ENCODE measurements around the gene AKAP3. TPM values are rescaled to one million over a fixed set of nuclear protein-coding genes. Genes with fewer than 3 reads are reported as not detected.

Gene AKAP3
- total RNA-seq, 1 donor from 2014 or later, result 1.0 TPM

GRCh38 chr12:4607056-4607455 is 41.8 kb downstream of the AKAP3 start:
- Histone ChIP-seq H3K27me3 (ENCODE audit: control insufficient read depth in 3 of 3, insufficient read depth in 3 of 3, low read length in 3 of 3) (no peaks in the 10 kb centered on the region), H3K4me1 (ENCODE audit: control insufficient read depth in 3 of 3, insufficient read depth in 3 of 3, low read length in 3 of 3) (peaks cover 0 to 3% (median 0%) of the 10 kb centered on the region in 3 donors), H3K9me3 (ENCODE audit: control insufficient read depth in 3 of 3, low read length in 3 of 3) (no peaks in the 10 kb centered on the region), H3K9ac (ENCODE audit: low read depth in 1 of 3, low read length in 3 of 3) (no peak overlapping the region), H3K4me3 (ENCODE audit: low read length in 3 of 3) (no peak overlapping the region), H3K36me3 (ENCODE audit: control insufficient read depth in 3 of 3, insufficient read depth in 3 of 3, low read length in 3 of 3) (peaks cover 2 to 24% (median 15%) of the 10 kb centered on the region in 3 donors), H3K27ac (ENCODE audit: low read depth, low read length) (no peak overlapping the region)

GRCh38 chr12:4604684-4605193 is 44.1 kb downstream of the AKAP3 start:
- H3K4me1 ChIP-seq (ENCODE audit: control insufficient read depth in 3 of 3, insufficient read depth in 3 of 3, low read length in 3 of 3), result peaks cover 0 to 3% (median 0%) of the 10 kb centered on the region in 3 donors
- peak overlapping the region; percentile 72 to 95 (median 87) for H3K9ac ChIP-seq (ENCODE audit: low read depth in 1 of 3, low read length in 3 of 3)
- peak overlapping the region; percentile 23 for H3K27ac ChIP-seq (ENCODE audit: low read depth, low read length)
- peaks cover 0 to 9% (median 5%) of the 10 kb centered on the region in 3 donors for H3K36me3 ChIP-seq (ENCODE audit: control insufficient read depth in 3 of 3, insufficient read depth in 3 of 3, low read length in 3 of 3)
- H3K27me3 ChIP-seq (ENCODE audit: control insufficient read depth in 3 of 3, insufficient read depth in 3 of 3, low read length in 3 of 3), result no peaks in the 10 kb centered on the region
- peak overlapping the region; percentile 91 to 99 (median 94) for H3K4me3 ChIP-seq (ENCODE audit: low read length in 3 of 3)
- H3K9me3 ChIP-seq (ENCODE audit: control insufficient read depth in 3 of 3, low read length in 3 of 3), result no peaks in the 10 kb centered on the region

- Histone ChIP-seq H3K9me3 (ENCODE audit: control insufficient read depth in 3 of 3, low read length in 3 of 3) (no peaks in the 10 kb centered on the region), H3K4me1 (ENCODE audit: control insufficient read depth in 3 of 3, insufficient read depth in 3 of 3, low read length in 3 of 3) (peaks cover 0 to 3% (median 0%) of the 10 kb centered on the region in 3 donors), H3K9ac (ENCODE audit: low read depth in 1 of 3, low read length in 3 of 3) (no peak overlapping the region), H3K27ac (ENCODE audit: low read depth, low read length) (no peak overlapping the region), H3K36me3 (ENCODE audit: control insufficient read depth in 3 of 3, insufficient read depth in 3 of 3, low read length in 3 of 3) (peaks cover 0 to 9% (median 5%) of the 10 kb centered on the region in 3 donors), H3K4me3 (ENCODE audit: low read length in 3 of 3) (no peak overlapping the region), H3K27me3 (ENCODE audit: control insufficient read depth in 3 of 3, insufficient read depth in 3 of 3, low read length in 3 of 3) (no peaks in the 10 kb centered on the region)
Measured at GRCh38 chr12:4603946-4604345, 44.9 kb downstream of the AKAP3 start.

- Histone ChIP-seq H3K27ac (ENCODE audit: low read depth, low read length) (no peak overlapping the region), H3K36me3 (ENCODE audit: control insufficient read depth in 3 of 3, insufficient read depth in 3 of 3, low read length in 3 of 3) (peaks cover 0 to 5% (median 3%) of the 10 kb centered on the region in 3 donors), H3K9me3 (ENCODE audit: control insufficient read depth in 3 of 3, low read length in 3 of 3) (no peaks in the 10 kb centered on the region), H3K9ac (ENCODE audit: low read depth in 1 of 3, low read length in 3 of 3) (no peak overlapping the region), H3K4me1 (ENCODE audit: control insufficient read depth in 3 of 3, insufficient read depth in 3 of 3, low read length in 3 of 3) (peaks cover 0 to 3% (median 0%) of the 10 kb centered on the region in 3 donors), H3K27me3 (ENCODE audit: control insufficient read depth in 3 of 3, insufficient read depth in 3 of 3, low read length in 3 of 3) (no peaks in the 10 kb centered on the region), H3K4me3 (ENCODE audit: low read length in 3 of 3) (no peak overlapping the region)
Measured at GRCh38 chr12:4603421-4603820, 45.4 kb downstream of the AKAP3 start.

GRCh38 chr12:4595881-4596280 is 53.0 kb downstream of the AKAP3 start:
- no peaks in the 10 kb centered on the region for H3K9me3 ChIP-seq (ENCODE audit: control insufficient read depth in 3 of 3, low read length in 3 of 3)

GRCh38 chr12:4591180-4591687 is 57.6 kb downstream of the AKAP3 start:
- no peaks in the 10 kb centered on the region for H3K36me3 ChIP-seq (ENCODE audit: control insufficient read depth in 3 of 3, insufficient read depth in 3 of 3, low read length in 3 of 3)
- no peak overlapping the region for H3K27ac ChIP-seq (ENCODE audit: low read depth, low read length)
- peaks cover 0 to 6% (median 4%) of the 10 kb centered on the region in 3 donors for H3K27me3 ChIP-seq (ENCODE audit: control insufficient read depth in 3 of 3, insufficient read depth in 3 of 3, low read length in 3 of 3)
- H3K4me1 ChIP-seq (ENCODE audit: control insufficient read depth in 3 of 3, insufficient read depth in 3 of 3, low read length in 3 of 3), result no peaks in the 10 kb centered on the region
- no peaks in the 10 kb centered on the region for H3K9me3 ChIP-seq (ENCODE audit: control insufficient read depth in 3 of 3, low read length in 3 of 3)
- H3K4me3 ChIP-seq (ENCODE audit: low read length in 3 of 3), result no peak overlapping the region
- no peak overlapping the region for H3K9ac ChIP-seq (ENCODE audit: low read depth in 1 of 3, low read length in 3 of 3)

More at GRCh38 chr12:4595881-4596280, 53.0 kb downstream of the AKAP3 start:
- Histone ChIP-seq H3K27me3 (ENCODE audit: control insufficient read depth in 3 of 3, insufficient read depth in 3 of 3, low read length in 3 of 3) (no peaks in the 10 kb centered on the region), H3K27ac (ENCODE audit: low read depth, low read length) (no peak overlapping the region), H3K4me1 (ENCODE audit: control insufficient read depth in 3 of 3, insufficient read depth in 3 of 3, low read length in 3 of 3) (no peaks in the 10 kb centered on the region), H3K9ac (ENCODE audit: low read depth in 1 of 3, low read length in 3 of 3) (no peak overlapping the region), H3K36me3 (ENCODE audit: control insufficient read depth in 3 of 3, insufficient read depth in 3 of 3, low read length in 3 of 3) (no peaks in the 10 kb centered on the region), H3K4me3 (ENCODE audit: low read length in 3 of 3) (no peak overlapping the region)

- no peak overlapping the region for H3K27ac ChIP-seq (ENCODE audit: low read depth, low read length)
- H3K27me3 ChIP-seq (ENCODE audit: control insufficient read depth in 3 of 3, insufficient read depth in 3 of 3, low read length in 3 of 3), result peaks cover 0 to 10% (median 4%) of the 10 kb centered on the region in 3 donors
- H3K4me1 ChIP-seq (ENCODE audit: control insufficient read depth in 3 of 3, insufficient read depth in 3 of 3, low read length in 3 of 3), result no peaks in the 10 kb centered on the region
- no peaks in the 10 kb centered on the region for H3K36me3 ChIP-seq (ENCODE audit: control insufficient read depth in 3 of 3, insufficient read depth in 3 of 3, low read length in 3 of 3)
- H3K9ac ChIP-seq (ENCODE audit: low read depth in 1 of 3, low read length in 3 of 3), result no peak overlapping the region
- no peaks in the 10 kb centered on the region for H3K9me3 ChIP-seq (ENCODE audit: control insufficient read depth in 3 of 3, low read length in 3 of 3)
- H3K4me3 ChIP-seq (ENCODE audit: low read length in 3 of 3), result no peak overlapping the region
Measured at GRCh38 chr12:4589941-4590340, 58.9 kb downstream of the AKAP3 start.

- H3K9me3 ChIP-seq (ENCODE audit: control insufficient read depth in 3 of 3, low read length in 3 of 3), result no peaks in the 10 kb centered on the region
- H3K36me3 ChIP-seq (ENCODE audit: control insufficient read depth in 3 of 3, insufficient read depth in 3 of 3, low read length in 3 of 3), result no peaks in the 10 kb centered on the region
- H3K4me3 ChIP-seq (ENCODE audit: low read length in 3 of 3), result no peak overlapping the region
- H3K9ac ChIP-seq (ENCODE audit: low read depth in 1 of 3, low read length in 3 of 3), result no peak overlapping the region
- no peak overlapping the region for H3K27ac ChIP-seq (ENCODE audit: low read depth, low read length)
- no peaks in the 10 kb centered on the region for H3K4me1 ChIP-seq (ENCODE audit: control insufficient read depth in 3 of 3, insufficient read depth in 3 of 3, low read length in 3 of 3)
- peaks cover 0 to 13% (median 4%) of the 10 kb centered on the region in 3 donors for H3K27me3 ChIP-seq (ENCODE audit: control insufficient read depth in 3 of 3, insufficient read depth in 3 of 3, low read length in 3 of 3)
Measured at GRCh38 chr12:4588916-4589315, 59.9 kb downstream of the AKAP3 start.

GRCh38 chr12:4587108-4587507 is 61.7 kb downstream of the AKAP3 start:
- no peak overlapping the region for H3K9ac ChIP-seq (ENCODE audit: low read depth in 1 of 3, low read length in 3 of 3)
- H3K27me3 ChIP-seq (ENCODE audit: control insufficient read depth in 3 of 3, insufficient read depth in 3 of 3, low read length in 3 of 3), result peaks cover 3 to 13% (median 4%) of the 10 kb centered on the region in 3 donors
- no peaks in the 10 kb centered on the region for H3K36me3 ChIP-seq (ENCODE audit: control insufficient read depth in 3 of 3, insufficient read depth in 3 of 3, low read length in 3 of 3)
- H3K27ac ChIP-seq (ENCODE audit: low read depth, low read length), result no peak overlapping the region
- H3K4me1 ChIP-seq (ENCODE audit: control insufficient read depth in 3 of 3, insufficient read depth in 3 of 3, low read length in 3 of 3), result no peaks in the 10 kb centered on the region
- H3K9me3 ChIP-seq (ENCODE audit: control insufficient read depth in 3 of 3, low read length in 3 of 3), result no peaks in the 10 kb centered on the region
- no peak overlapping the region for H3K4me3 ChIP-seq (ENCODE audit: low read length in 3 of 3)

GRCh38 chr12:4586500-4586899 is 62.4 kb downstream of the AKAP3 start:
- Histone ChIP-seq H3K27ac (ENCODE audit: low read depth, low read length) (no peak overlapping the region), H3K4me1 (ENCODE audit: control insufficient read depth in 3 of 3, insufficient read depth in 3 of 3, low read length in 3 of 3) (no peaks in the 10 kb centered on the region), H3K9me3 (ENCODE audit: control insufficient read depth in 3 of 3, low read length in 3 of 3) (no peaks in the 10 kb centered on the region), H3K27me3 (ENCODE audit: control insufficient read depth in 3 of 3, insufficient read depth in 3 of 3, low read length in 3 of 3) (peaks cover 3 to 13% (median 4%) of the 10 kb centered on the region in 3 donors), H3K36me3 (ENCODE audit: control insufficient read depth in 3 of 3, insufficient read depth in 3 of 3, low read length in 3 of 3) (no peaks in the 10 kb centered on the region), H3K4me3 (ENCODE audit: low read length in 3 of 3) (no peak overlapping the region), H3K9ac (ENCODE audit: low read depth in 1 of 3, low read length in 3 of 3) (no peak overlapping the region)

Data from skeletal muscle tissue (tissue), 4 donors.